NCI-H446 treated with DMSO at 0.1 percent for 48 hours (cell line): ENCODE data around the gene TSPAN9.

Experiments
- DNase-seq: peaks from one replicate; lab custom pipeline; 2025; lab: John Stamatoyannopoulos, UW

The TSPAN9 gene

DNA sequence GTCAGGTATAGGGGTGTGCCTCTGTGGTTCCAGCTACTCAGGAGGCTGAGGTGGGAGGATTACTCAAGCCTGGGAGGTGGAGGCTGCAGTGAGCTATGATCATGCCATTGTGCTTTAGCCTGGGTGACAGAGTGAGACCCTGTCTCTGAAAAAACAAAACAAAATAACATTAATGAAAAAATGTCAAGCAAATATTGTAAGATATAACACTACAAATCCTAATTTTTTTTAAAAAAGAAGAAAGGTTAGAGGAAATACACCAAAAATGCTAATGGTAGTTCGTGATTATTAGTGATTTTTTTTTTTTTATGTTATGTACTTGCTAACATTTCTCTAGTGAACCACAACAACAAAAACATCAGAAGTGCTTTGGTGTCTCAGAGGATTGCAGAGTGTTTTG, 47.7 kb downstream of the TSPAN9 start:
- DNase-seq = no peak

DNA sequence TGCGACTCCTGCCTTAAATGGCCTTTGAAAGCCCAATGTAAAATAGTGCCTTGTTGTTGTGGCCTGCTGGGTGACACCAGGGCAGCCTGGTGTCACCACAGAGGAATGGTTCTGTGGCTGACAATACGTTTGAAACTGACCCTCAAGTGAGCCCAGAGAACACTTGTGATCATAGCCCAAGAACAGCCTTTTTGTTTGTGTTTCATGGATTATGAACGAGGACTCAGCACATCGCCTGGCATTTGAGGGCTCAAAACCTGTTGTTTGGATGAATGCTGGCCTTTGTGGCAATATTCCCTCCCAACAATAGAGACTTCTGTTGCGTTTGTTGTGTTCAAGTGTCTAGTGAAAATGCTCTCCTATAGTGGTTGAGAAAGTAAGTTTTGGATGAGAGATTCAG, 48.5 kb downstream of the TSPAN9 start:
- DNase-seq = no peak

DNA sequence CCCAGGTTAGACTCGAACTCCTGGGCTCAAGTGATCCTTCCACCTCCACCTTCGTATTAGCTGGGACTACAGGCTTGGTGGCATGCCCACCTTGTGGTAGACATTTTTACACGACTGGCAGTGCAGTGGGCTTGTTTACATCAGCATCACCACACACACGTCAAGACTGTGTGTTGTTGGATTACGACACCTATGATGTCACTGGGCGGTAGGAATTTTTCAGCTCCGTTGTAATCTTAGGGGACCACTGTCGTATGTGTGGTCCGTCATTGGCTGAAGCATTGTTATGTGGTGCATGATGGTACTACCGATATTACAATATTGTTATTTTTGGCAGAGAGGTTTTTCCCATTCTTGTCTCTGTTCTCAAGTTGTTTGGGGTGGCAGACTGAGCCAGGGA, 50.7 kb downstream of the TSPAN9 start:
- DNase-seq = no peak

DNA sequence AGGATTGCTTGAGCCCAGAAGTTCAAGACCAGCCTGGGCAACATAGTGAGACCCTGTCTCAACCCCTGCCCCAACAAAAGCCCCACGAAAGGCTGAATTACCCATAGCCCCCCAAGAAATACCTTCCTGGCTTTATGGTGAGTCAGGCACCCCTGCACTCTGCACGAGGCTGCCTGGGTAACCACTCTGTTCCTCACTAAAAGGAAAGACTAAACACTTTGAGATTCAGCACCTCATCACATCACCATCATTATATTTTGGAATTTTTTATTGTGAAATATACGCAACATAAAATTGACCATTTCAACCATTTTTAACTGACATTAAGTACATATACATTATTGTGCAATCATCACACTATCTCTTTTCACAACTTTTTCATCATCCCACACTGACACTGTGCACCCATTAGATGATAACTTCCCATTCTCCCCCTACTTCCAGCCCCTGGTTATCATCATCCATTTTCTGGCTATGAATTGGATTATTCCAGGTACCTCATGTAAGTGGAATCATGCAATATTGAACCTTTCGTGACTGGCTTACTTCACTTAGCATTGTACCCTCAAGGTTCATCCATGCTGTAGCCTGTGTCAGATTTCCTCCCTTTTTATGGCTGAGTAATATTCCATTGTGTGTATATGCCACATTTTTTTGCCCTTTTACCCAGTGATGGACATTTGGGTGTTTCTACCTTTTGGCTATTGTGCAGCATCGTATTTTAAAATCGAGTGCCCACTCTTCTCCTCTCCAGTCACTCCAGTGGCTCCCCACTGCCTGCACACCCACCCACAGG, 51.5 kb downstream of the TSPAN9 start:
- DNase-seq = no peak

DNA sequence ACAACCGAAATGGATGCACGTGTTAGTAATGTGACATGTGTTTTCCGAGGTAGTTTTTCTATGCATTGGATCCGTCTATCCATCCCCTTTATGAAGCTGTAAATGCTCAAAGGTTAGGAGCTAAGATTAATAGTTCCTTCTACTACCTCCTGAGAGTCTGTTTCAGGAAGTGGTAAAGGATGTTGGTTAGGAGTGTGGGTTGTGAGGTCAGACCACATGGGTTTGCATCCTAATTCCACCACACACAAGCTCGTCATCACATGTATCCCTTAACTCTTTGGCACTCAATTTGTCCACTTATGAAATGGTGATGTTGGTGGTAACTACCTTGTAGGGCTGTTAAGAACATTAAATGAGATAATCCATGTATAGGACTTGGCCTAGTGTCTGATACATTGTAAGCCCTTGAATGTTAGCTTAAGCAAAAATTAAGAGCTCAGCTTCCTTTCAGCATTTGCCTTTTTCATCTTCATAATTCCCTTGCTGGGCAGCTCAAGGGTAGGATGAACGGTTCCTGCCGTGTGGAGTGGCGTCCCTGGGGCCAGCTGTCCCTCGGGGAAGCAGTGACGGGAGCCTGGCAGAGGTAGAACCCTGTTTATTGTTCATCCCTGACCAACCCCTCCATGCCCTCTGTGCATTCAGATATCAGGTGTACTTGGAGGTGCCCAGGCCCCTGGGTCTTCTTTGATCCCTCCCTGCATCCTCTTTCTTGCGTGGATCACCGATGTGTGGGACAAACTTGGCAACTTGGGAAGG, 52.3 kb downstream of the TSPAN9 start:
- no peak for DNase-seq

DNA sequence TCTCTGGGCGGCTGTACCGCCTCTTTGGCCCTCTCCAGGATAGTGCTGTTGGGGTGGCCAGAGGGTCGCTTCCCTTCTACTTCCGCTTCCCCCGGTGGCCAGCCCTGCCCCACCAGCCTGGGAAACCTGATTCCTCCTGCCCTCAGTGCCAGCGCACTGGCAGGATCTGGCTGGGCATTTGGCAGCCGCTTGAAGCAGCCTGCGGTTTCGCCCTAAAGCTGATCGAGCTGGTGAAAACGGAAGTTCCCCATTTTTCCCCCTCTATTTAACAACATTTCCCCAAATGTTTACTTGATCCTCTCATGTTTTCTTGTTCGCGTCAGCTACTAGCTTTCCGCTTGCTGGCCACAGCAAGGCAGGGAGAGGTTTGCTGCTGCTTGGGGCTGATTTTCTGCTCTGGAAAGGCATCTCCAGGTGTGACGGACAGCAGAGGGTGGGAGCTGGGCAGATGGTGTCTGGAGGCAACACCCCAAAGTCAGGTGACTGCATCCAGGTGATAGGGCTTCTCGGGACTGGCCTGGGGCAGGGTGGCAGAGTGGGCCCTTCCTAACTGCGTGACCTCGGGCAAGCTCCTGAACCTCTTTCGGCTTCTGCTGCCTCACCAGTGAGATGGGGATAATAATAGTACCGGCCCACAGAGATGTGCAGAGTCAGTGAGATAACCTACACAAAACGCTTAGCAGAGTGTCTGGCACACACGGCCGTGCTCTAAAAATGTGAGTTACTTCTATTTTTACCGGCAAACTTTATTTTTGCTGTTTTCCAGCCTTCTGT, 53.1 kb downstream of the TSPAN9 start:
- DNase-seq = no peak

DNA sequence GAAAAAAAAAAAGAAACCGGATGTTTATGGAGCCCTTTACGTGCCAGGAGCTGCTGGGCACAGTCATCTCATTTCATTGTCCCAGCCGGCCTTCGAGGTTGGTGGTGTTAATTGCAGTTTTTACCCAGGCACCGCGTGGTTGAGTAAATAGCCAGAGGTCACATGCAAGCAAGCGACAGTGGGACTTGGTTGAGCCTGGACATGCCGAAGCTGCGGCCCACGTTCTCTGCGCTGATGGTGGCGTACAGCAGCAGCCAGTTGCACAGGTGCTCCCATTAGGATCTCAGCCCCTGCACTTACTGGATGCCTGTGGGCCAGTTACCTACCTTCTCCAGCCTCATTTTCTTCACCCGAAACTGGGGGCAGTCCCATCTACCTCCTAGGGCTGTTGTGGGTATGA, 54.0 kb downstream of the TSPAN9 start:
- no peak for DNase-seq

DNA sequence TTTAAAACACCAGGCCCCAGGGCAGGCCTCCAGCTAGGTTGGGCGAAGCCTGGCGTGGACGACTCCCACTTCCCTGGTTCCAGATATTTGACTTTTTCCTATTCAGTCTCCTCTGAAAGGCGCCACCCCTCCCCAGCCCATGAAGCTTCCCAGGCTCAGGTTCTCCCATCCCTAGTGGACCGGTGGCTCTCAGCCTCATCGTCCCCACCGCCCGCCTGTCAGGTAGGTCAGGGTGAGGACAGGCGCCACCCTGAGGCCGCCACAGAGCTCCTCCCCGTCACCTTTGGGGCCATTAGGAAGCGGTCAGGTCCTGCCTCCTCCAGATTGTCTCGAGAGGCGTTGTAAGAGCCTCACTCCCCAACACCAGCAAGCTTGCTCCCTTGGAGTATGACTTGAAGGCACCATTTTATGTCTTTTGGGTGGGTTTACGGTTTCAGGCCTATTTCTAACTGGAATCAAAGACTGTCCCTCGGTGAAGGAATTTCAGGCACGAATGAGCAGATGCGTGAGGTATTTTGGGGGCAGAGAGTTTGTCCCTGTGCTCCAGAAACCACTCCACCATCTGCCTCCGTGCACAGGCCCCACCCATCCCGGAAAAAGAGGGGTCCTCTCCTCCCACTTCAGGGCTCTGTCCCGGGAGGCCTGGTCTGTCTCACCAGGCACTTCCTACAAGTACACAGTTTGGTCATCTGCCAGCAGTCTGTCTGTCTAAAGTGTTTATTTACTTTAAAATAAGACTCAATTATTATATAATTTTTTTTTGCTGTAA, 55.6 kb downstream of the TSPAN9 start:
- no peak for DNase-seq

DNA sequence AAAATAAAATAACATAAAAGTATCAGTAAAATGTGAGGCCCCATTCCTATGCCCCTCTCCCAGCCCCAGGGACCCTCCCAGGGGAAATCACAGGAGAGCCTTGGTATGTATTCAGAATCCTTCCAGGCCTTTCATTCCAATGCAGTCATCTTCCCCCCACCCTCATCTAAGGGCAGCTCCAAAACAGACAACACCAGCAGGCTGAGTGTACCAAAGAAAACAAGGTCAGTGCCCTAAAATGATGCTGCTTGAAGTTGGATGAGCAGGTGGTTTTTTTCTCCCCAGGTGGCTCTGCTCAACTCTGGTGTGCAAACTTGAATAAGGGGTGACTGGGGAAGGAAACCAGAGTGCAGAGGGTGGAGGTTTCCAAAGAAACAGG, 56.2 kb downstream of the TSPAN9 start:
- no peak for DNase-seq

DNA sequence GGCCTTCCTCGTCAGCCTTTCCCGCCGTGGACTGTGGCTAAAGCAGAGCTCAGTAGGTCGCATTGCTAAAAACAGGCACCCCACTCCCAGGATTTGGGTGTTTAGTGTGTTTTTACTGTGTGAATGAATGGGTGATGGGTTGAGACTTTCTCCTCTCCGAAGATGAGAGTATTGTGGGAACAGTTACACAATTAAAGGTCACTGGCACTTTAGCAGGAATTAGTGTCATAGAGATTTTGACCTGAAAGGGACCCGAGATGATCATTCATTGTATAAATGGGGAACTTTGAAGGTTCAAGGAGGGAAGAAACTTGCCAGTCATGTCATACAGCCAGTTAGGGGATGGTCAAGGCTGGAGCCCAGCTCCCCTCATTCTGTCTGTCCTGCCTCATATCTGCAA, 56.9 kb downstream of the TSPAN9 start:
- DNase-seq = no peak

DNA sequence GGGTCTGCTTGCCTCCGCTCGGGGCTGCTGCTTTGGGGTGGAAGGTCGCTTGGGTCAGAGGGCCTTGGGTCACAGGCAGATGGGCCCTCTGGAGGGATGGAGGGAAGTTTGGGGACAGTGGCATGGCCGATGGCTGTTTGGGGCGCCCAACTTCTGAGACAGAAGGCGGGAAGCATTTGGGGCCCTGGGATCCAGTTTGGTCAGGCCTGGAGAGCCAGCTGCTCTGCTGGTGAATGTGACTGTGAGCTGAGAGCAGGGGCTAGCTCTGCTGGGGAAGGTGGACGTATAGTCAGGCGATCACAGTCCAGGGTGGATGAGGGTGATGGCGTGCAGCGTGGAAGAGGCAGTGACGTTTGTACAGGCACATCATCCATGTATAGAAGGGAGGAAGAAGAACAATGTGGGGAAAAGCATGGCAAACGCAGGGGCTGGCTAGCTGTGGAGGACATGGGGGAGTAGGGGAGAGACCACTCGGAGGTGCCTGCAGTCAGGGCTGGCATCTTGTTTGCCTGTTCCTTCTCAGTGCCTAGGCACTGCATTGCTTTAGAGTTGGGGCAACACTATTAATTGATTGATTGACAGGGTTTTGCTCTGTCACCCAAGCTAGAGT, 57.5 kb downstream of the TSPAN9 start:
- no peak for DNase-seq

DNA sequence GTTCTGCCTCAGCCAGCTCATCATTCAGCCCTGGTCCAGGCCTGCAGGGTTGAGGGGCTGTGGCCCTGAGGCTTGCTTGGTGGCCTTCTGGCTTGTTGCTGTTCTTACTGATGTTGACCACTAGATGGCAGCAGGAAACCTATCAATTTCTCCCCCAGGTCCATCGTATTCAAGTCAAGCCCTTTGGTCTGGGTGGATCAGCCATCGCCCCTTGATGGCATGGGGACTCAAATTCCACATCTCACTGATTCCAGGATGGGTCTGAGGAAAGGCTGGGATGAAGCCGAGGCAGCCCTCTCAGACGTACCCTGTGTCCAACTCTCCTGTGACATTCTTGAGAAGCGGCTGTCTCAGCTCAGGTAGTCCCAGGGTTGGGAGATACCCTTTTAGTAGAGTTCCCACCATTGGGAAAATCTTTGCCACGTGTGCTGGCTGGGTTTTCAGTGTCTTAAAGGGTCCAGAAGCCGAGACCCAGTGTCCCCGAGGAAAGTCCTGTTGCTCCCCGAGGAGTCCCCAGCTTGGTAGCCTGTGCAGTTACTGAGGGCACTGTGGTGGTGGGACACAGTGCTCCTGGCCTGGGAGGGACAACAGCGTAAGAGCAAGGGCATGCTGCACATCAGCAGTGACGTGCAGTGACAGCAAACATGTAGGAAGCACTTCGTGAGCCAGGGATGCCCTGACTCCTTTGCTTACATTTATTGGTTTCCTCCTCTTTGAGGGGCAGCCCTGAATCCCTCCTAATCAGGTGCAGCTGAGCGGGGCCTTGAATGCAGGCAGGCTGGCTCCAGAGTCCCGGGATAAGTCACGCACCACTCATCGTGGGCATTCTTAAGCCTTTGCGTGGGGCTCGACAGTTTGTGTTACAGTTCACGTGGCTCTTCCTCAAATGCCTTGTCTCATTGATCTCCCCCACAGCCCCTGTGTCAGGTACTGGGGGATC, 58.6 kb downstream of the TSPAN9 start:
- DNase-seq = peak; percentile 52

DNA sequence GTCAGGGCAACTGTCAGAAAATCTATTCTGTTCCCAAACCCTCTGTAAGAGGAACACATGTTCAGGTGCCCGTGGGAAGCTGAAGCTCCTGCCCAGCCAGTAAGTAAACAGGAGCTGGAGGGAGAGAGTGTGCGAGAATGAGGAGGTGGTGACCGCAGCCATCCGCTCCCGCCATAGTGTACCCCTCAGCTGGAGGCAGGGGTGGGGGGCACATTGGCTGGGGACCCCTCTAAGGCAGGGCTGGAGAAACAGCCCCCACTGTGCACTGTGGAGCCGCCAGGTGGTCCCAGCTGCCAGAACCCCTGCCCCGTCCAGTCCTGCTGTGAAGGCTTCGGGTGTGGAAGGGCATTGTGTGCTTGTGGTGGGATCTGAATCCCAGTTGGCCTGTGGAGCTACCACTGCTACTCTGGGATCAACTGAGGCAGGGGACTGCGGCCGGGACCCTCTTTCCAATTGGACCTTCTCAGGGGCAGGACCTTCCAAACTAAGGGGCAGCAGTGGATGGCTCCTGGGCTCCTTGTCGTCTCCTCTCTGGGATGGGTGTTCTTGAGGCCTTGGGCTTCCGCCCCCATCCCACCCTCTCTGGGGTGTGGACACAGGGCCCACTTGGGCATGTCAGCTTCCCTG, 59.6 kb downstream of the TSPAN9 start:
- no peak for DNase-seq

DNA sequence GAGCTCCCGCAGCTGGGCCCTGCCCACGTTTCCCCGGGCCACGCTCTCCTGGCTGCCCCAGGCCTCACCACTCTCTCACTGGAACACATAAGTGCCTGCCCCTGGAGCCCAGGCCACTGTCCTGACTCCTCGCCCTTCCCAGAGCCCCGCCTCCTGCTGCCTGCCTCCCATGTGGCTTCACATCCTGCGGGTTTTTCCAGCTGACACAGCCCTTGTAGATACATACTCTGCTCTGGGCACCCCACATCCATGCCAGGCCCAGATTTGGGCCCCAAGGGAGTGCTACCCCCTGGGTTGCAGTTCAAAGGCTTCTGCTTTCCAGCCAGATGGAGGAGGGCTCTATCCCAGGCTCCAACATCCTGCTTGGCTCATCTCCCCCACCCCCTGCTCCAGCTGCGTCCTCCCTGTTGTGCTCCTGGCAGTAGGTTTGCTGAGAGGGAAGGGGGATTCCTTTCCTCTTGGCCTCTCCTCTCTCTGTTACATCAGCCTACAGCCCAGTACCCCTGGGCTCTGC, 60.1 kb downstream of the TSPAN9 start:
- peak; percentile 55 for DNase-seq

DNA sequence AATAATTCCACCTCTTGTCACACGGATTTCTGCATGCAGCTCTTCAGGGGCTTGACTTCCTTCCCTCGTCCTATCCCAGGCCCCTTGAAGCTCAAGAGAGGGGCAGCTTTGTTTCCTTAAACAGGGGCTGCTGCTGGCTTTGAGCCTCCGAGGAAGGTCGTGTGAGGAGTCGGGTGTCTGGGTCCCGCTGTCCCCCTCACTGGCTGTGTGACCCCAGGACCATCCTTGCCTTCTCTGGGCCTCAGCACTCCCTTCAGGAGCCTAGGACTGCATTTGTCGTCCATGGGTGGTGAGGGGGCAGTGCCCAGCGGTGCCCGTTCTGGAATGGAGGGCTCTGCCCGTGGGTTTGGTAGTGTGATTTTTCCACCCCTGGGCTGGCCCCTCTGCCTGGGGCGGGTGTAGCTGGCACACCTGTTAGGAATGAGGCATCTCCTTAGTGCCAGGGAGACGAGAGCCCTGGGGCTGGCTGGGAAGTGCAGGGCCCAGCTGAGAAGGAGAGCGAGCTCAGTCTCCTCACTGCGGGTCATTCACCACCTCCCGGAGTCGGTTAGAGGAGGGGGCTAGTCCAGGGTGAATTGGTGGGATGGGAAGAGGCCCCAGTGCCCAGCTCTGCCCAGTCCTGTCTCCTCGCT, 60.8 kb downstream of the TSPAN9 start:
- DNase-seq = no peak

DNA sequence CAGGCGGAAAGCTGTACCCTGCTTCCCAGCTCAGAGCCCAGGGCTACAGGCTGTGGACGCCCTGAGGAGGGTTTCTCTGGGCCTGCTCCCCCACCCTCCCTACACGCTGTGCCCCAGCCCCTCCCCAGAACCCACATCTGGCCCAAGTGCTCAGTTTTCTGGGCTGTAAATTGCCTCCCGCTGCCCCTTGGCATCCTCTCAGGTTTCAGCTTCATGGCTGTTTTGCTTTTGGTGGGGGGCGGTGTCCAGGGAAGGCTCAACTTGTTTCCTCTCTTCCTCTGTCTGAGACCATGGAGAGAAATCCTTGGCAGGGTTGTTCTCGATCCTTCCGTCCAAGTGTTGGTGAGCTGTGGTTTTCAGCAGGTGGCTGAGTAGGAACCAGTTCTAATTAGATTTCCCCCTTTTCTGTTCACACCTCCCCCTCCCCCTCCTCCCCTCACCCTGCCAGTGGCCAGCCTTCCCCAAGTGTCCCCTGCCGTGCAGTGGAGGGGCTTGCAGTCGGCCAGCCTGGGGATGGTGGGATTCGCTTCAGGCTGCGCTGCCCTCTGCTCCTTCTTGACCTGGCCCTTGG, 61.8 kb downstream of the TSPAN9 start:
- DNase-seq = peak; percentile 9

DNA sequence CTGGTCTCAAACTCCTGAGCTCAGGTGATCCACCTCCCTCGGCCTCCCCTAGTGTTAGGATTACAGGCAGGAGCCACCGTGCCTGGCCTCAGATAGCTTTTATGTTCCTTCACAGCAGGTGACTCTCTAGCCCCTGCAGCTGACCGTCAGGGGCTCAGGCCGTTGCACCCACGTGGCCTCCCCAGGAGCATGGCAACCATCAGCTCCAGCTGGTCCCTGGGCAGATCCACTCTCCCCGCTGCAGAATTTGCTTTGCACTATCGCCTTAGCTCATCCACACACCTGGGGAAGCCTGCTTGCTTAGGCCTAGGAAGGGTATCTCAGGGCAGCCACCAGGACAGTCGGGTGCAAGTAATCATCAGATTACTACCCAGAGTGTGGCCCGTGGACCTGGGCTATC, 62.6 kb downstream of the TSPAN9 start:
- DNase-seq = no peak

DNA sequence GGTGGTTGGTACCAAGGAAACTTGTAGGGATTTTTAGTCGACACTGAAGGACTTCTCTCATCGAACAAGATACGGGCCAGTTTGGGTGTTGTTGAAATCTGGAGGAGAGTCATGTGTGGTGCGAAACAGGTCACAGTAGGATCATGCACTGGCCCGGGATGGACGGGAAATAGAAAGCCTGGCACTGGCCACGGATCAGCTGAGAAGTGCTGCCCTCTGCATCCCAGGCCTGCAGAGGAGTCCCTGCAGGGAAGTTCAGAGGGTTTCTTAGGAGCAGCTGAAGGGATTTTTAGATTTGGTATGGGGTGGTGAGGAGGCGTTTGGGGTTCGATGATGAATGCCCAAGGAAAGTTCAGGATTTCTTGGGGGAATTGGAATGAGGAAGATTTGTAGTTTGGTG, 63.1 kb downstream of the TSPAN9 start:
- no peak for DNase-seq
